GM23338 (cell line): Measurements from ENCODE around the gene RHEX. TPM values are rescaled to one million over a fixed set of nuclear protein-coding genes. Genes with fewer than 3 reads are reported as not detected.

Experiments used
- ATAC-seq: fragments of 200-7000 bp; cut with Tn5 transposase; 3 replicates; pipeline ENCODE4 v1.9.1; 2020
- DNase-seq: peaks from one replicate; pipeline ENCODE4 v3.0.0-alpha.2; 2015; ENCODE audit warnings: low spot score
- H2AFZ ChIP-seq: fragments of 200-600 bp; sonication (generic); 2 replicates; pipeline ENCODE4 v1.8.0; 2016; ENCODE audit warnings: antibody characterized with exemption, mild to moderate bottlenecking, moderate library complexity
- H3F3A ChIP-seq: fragments of 200-600 bp; sonication (generic); replicated peaks from 2 replicates; pipeline ENCODE4 v1.8.0; 2017; ENCODE audit warnings: antibody characterized with exemption, mixed run types, low read depth
- H3K27ac ChIP-seq: fragments of 200-600 bp; sonication (generic); 2 replicates; pipeline ENCODE4 v1.6.1; 2016; ENCODE audit warnings: low read depth
- H3K27me3 ChIP-seq: fragments of 200-600 bp; sonication (generic); 2 replicates; pipeline ENCODE4 v1.8.0; 2016; ENCODE audit warnings: mild to moderate bottlenecking, mixed run types, moderate library complexity; ENCODE audit not compliant: insufficient read depth
- H3K36me3 ChIP-seq: fragments of 200-600 bp; sonication (generic); 2 replicates; pipeline ENCODE4 v1.8.0; 2016; ENCODE audit warnings: mild to moderate bottlenecking; ENCODE audit not compliant: insufficient read depth
- H3K4me1 ChIP-seq: fragments of 200-600 bp; sonication (generic); 2 replicates; pipeline ENCODE4 v1.8.0; 2016; ENCODE audit warnings: mild to moderate bottlenecking, moderate library complexity; ENCODE audit not compliant: insufficient read depth
- H3K4me2 ChIP-seq: fragments of 200-600 bp; sonication (generic); 2 replicates; pipeline ENCODE4 v1.7.1; 2017; ENCODE audit warnings: mixed run types
- H3K4me3 ChIP-seq: fragments of 200-600 bp; sonication (generic); 2 replicates; pipeline ENCODE4 v1.6.1; 2016; ENCODE audit warnings: mixed run types
- H3K79me2 ChIP-seq: fragments of 200-600 bp; sonication (generic); replicated peaks from 2 replicates; pipeline ENCODE4 v1.8.0; 2017; ENCODE audit warnings: mild to moderate bottlenecking; ENCODE audit not compliant: insufficient read depth
- H3K9me2 ChIP-seq: fragments of 200-600 bp; sonication (generic); 2 replicates; pipeline ENCODE4 v1.8.0; 2017; ENCODE audit not compliant: insufficient read depth
- H4K20me1 ChIP-seq: fragments of 200-600 bp; sonication (generic); replicated peaks from 2 replicates; pipeline ENCODE4 v1.8.0; 2017; ENCODE audit warnings: mild to moderate bottlenecking; ENCODE audit not compliant: insufficient read depth
- H3K27ac Mint-ChIP-seq: 2 replicates; pipeline ENCODE4 v1.8.0; 2020; ENCODE audit warnings: inconsistent platforms, mild to moderate bottlenecking, moderate library complexity, mixed read lengths
- H3K27me3 Mint-ChIP-seq: 3 replicates; pipeline ENCODE4 v1.8.0; 2022; ENCODE audit warnings: low read depth, mild to moderate bottlenecking, moderate library complexity, mixed read lengths, inconsistent platforms; ENCODE audit not compliant: insufficient read depth, poor library complexity
- H3K36me3 Mint-ChIP-seq: 3 replicates; pipeline ENCODE4 v1.8.0; 2021; ENCODE audit warnings: low read depth, mild to moderate bottlenecking, inconsistent platforms, moderate library complexity, mixed read lengths
- H3K4me1 Mint-ChIP-seq: 3 replicates; pipeline ENCODE4 v1.8.0; 2020; ENCODE audit warnings: mild to moderate bottlenecking, inconsistent platforms, mixed read lengths
- H3K4me3 Mint-ChIP-seq: 3 replicates; pipeline ENCODE4 v1.8.0; 2021; ENCODE audit warnings: moderate library complexity, mild to moderate bottlenecking, inconsistent platforms, mixed read lengths
- H3K9me3 Mint-ChIP-seq: 3 replicates; pipeline ENCODE4 v1.8.0; 2020; ENCODE audit warnings: moderate library complexity, mild to moderate bottlenecking, inconsistent platforms, mixed read lengths
- CREB1 ChIP-seq: fragments of 250-450 bp; sonication (Bioruptor Pico); IDR thresholded peaks from 2 replicates; pipeline ENCODE4 v1.5.0; 2020; ENCODE audit warnings: low read depth, mild to moderate bottlenecking, moderate library complexity
- CTCF ChIP-seq, 2 experiments: fragments of 200-600 bp in 1 of 2; sonication (generic) in 1 of 2; conservative IDR thresholded peaks; 2 replicates each; pipeline versions ENCODE4 v1.5.1 to v1.6.1; 2016 to 2017; ENCODE audit warnings: antibody characterized with exemption in 2 of 2, low read depth in 2 of 2, mild to moderate bottlenecking in 2 of 2, moderate library complexity in 1 of 2
- ETS1 ChIP-seq: IDR thresholded peaks from 2 replicates; pipeline ENCODE4 v1.6.1; 2016; ENCODE audit warnings: antibody characterized with exemption
- JUNB ChIP-seq: IDR thresholded peaks from one replicate; pipeline ENCODE4 v1.6.1; 2016; ENCODE audit warnings: antibody characterized with exemption; ENCODE audit not compliant: unreplicated experiment
- NANOG ChIP-seq: IDR thresholded peaks from 2 replicates; pipeline ENCODE4 v1.6.1; 2016; ENCODE audit warnings: antibody characterized with exemption, borderline replicate concordance
- POLR2AphosphoS5 ChIP-seq: IDR thresholded peaks from 2 replicates; pipeline ENCODE4 v1.6.1; 2016; ENCODE audit warnings: antibody characterized with exemption, low read depth
- STAT1 ChIP-seq: IDR thresholded peaks from one replicate; pipeline ENCODE4 v1.6.1; 2016; ENCODE audit warnings: antibody characterized with exemption; ENCODE audit not compliant: unreplicated experiment
- ZNF114 ChIP-seq: fragments of 250-450 bp; sonication (Bioruptor Pico); IDR thresholded peaks from 2 replicates; pipeline ENCODE4 v1.5.0; 2020; ENCODE audit warnings: mild to moderate bottlenecking, moderate library complexity
- ZNF331 ChIP-seq: fragments of 250-450 bp; sonication (Bioruptor Pico); IDR thresholded peaks from 2 replicates; pipeline ENCODE4 v1.5.0; 2020; ENCODE audit warnings: low read depth, mild to moderate bottlenecking, moderate library complexity
- ZNF462 ChIP-seq: fragments of 250-450 bp; sonication (Bioruptor Pico); IDR thresholded peaks from 2 replicates; pipeline ENCODE4 v1.5.0; 2020; ENCODE audit warnings: mild to moderate bottlenecking, moderate library complexity
- polyA plus RNA-seq: library from polyadenylated mRNA; unstranded; fragments of >200 nt; fragmentation: Nextera tagmentation; extraction: Ambion mirVana; gene quantifications from 2 replicates; pipeline ENCODE4 v1.2.1, GENCODE V29; 2016
- total RNA-seq: library from RNA; depleted of rRNA; stranded (reverse); fragments of >200 nt; shearing (Covaris generic); gene quantifications from 2 replicates; pipeline ENCODE4 v1.2.3, GENCODE V29; 2014

The RHEX gene
- total and polyA plus RNA-seq, 2 experiments from 2014 or later: not detected

- TF ChIP-seq POLR2AphosphoS5: no peak
Measured at GRCh38 chr1:206107168-206107544, 54.2 kb downstream of the RHEX start (continued).

- H3K4me1 Mint-ChIP-seq: no peaks in the 10 kb centered on the region
- H3K36me3 Mint-ChIP-seq: no peaks in the 10 kb centered on the region
- H3K4me1 ChIP-seq: no peaks in the 10 kb centered on the region
Measured at GRCh38 chr1:206108635-206109034, 55.7 kb downstream of the RHEX start.

More at GRCh38 chr1:206108635-206109034, 55.7 kb downstream of the RHEX start:
- H3K27ac ChIP-seq: no peak overlapping the region
- H3K4me3 Mint-ChIP-seq: no peak overlapping the region
- H3F3A ChIP-seq: no peaks in the 10 kb centered on the region
- DNase-seq: no peak
- no peaks in the 10 kb centered on the region for H3K9me3 Mint-ChIP-seq
- H3K4me2 ChIP-seq: no peak overlapping the region
- no peak for TF ChIP-seq ZNF462 (CRISPR knock-in tag)
- no peak for TF ChIP-seq STAT1
- TF ChIP-seq ZNF114 (CRISPR knock-in tag): no peak
- no peak for TF ChIP-seq POLR2AphosphoS5
- no peak for TF ChIP-seq NANOG
- no peak for TF ChIP-seq ETS1
- no peak for TF ChIP-seq CREB1 (CRISPR knock-in tag)
- no peak for TF ChIP-seq ZNF331 (CRISPR knock-in tag)
- TF ChIP-seq JUNB: no peak
- TF ChIP-seq CTCF (conservative IDR thresholded peaks at IDR 0.05; ENCODE audit: low read depth in 2 of 2): no peak
- H3K9me2 ChIP-seq: no peaks in the 10 kb centered on the region
- no peaks in the 10 kb centered on the region for H3K79me2 ChIP-seq
- H3K27me3 Mint-ChIP-seq: peaks cover 8% of the 10 kb centered on the region
- H3K4me3 ChIP-seq: no peak overlapping the region
- H4K20me1 ChIP-seq: no peaks in the 10 kb centered on the region
- no peak overlapping the region for H3K27ac Mint-ChIP-seq
- ATAC-seq: no peak
- no peaks in the 10 kb centered on the region for H3K27me3 ChIP-seq
- H3K36me3 ChIP-seq: no peaks in the 10 kb centered on the region
- no peak overlapping the region for H2AFZ ChIP-seq
